Stimulated activated naive CD8-positive, alpha-beta T cell treated with anti-CD3 and anti-CD28 coated beads, Interleukin-15, Interleukin-2, amounts not matched to agents 100 ng/mL and 50 ng/mL, for 24 hours (primary cell): Measurements from ENCODE around the gene P4HB.

Experiments used
- H3K27ac Mint-ChIP-seq: one replicate; pipeline ENCODE4 v1.8.0; 2021; ENCODE audit warnings: mild to moderate bottlenecking, mixed read lengths
- H3K27me3 Mint-ChIP-seq: one replicate; pipeline ENCODE4 v1.8.0; 2021; ENCODE audit warnings: mixed read lengths
- H3K36me3 Mint-ChIP-seq: one replicate; pipeline ENCODE4 v1.8.0; 2021; ENCODE audit warnings: low read depth, mixed read lengths
- H3K4me1 Mint-ChIP-seq: one replicate; pipeline ENCODE4 v1.8.0; 2021; ENCODE audit warnings: low read depth, mixed read lengths
- H3K4me3 Mint-ChIP-seq: one replicate; pipeline ENCODE4 v1.8.0; 2021; ENCODE audit warnings: mild to moderate bottlenecking, mixed read lengths
- H3K9me3 Mint-ChIP-seq: one replicate; pipeline ENCODE4 v1.8.0; 2021; ENCODE audit warnings: mixed read lengths

Gene P4HB

GRCh38 chr17:81885454-81885853 lies 25.1 kb upstream of the P4HB start:
- H3K4me3 Mint-ChIP-seq: no peak overlapping the region
- no peak overlapping the region for H3K27ac Mint-ChIP-seq
- H3K9me3 Mint-ChIP-seq: no peaks in the 10 kb centered on the region
- peaks cover 72% of the 10 kb centered on the region for H3K36me3 Mint-ChIP-seq
- peaks cover 27% of the 10 kb centered on the region for H3K4me1 Mint-ChIP-seq
- no peaks in the 10 kb centered on the region for H3K27me3 Mint-ChIP-seq

DNA sequence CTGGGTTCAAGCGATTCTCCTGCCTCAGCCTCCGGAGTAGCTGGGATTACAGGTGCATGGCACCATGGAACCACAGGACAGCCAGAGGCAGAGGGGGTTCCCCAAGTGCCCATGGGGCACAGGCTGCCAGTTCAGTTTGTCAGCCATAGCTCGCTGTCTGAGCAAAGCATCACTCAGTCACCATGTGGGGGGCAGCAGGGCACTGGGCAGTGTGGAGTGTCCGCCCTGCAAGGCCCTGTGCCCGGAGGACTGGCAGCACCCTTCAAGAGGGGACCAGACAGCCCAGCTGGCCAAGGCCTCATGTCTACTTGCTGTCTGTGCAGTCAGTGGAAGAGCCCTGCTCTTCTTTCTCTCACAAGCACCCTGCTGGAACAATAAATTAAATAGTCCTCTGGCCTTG lies 24.6 kb upstream of the P4HB start:
- Mint-ChIP-seq H3K9me3 (no peaks in the 10 kb centered on the region), H3K27ac (no peak overlapping the region), H3K4me3 (no peak overlapping the region), H3K4me1 (peaks cover 22% of the 10 kb centered on the region), H3K36me3 (peaks cover 67% of the 10 kb centered on the region), H3K27me3 (no peaks in the 10 kb centered on the region)

- no peak overlapping the region for H3K4me3 Mint-ChIP-seq
- H3K9me3 Mint-ChIP-seq: no peaks in the 10 kb centered on the region
- peaks cover 20% of the 10 kb centered on the region for H3K4me1 Mint-ChIP-seq
- no peaks in the 10 kb centered on the region for H3K27me3 Mint-ChIP-seq
- H3K36me3 Mint-ChIP-seq: peaks cover 67% of the 10 kb centered on the region
- H3K27ac Mint-ChIP-seq: no peak overlapping the region
Measured at GRCh38 chr17:81884520-81884919, 24.2 kb upstream of the P4HB start.

GRCh38 chr17:81879121-81879520 lies 18.8 kb upstream of the P4HB start:
- Mint-ChIP-seq H3K27me3 (no peaks in the 10 kb centered on the region), H3K4me1 (peaks cover 7% of the 10 kb centered on the region), H3K9me3 (no peaks in the 10 kb centered on the region), H3K36me3 (peaks cover 39% of the 10 kb centered on the region), H3K4me3 (no peak overlapping the region), H3K27ac (no peak overlapping the region)

- H3K36me3 Mint-ChIP-seq: peaks cover 37% of the 10 kb centered on the region
- no peak overlapping the region for H3K4me3 Mint-ChIP-seq
- H3K27me3 Mint-ChIP-seq: no peaks in the 10 kb centered on the region
- H3K27ac Mint-ChIP-seq: no peak overlapping the region
- no peaks in the 10 kb centered on the region for H3K9me3 Mint-ChIP-seq
- peaks cover 14% of the 10 kb centered on the region for H3K4me1 Mint-ChIP-seq
Measured at GRCh38 chr17:81878294-81878693, 18.0 kb upstream of the P4HB start.

GRCh38 chr17:81877569-81877968 lies 17.2 kb upstream of the P4HB start:
- no peaks in the 10 kb centered on the region for H3K27me3 Mint-ChIP-seq
- H3K4me1 Mint-ChIP-seq: peaks cover 22% of the 10 kb centered on the region
- no peak overlapping the region for H3K4me3 Mint-ChIP-seq
- H3K36me3 Mint-ChIP-seq: peaks cover 35% of the 10 kb centered on the region
- H3K27ac Mint-ChIP-seq: no peak overlapping the region
- no peaks in the 10 kb centered on the region for H3K9me3 Mint-ChIP-seq

DNA sequence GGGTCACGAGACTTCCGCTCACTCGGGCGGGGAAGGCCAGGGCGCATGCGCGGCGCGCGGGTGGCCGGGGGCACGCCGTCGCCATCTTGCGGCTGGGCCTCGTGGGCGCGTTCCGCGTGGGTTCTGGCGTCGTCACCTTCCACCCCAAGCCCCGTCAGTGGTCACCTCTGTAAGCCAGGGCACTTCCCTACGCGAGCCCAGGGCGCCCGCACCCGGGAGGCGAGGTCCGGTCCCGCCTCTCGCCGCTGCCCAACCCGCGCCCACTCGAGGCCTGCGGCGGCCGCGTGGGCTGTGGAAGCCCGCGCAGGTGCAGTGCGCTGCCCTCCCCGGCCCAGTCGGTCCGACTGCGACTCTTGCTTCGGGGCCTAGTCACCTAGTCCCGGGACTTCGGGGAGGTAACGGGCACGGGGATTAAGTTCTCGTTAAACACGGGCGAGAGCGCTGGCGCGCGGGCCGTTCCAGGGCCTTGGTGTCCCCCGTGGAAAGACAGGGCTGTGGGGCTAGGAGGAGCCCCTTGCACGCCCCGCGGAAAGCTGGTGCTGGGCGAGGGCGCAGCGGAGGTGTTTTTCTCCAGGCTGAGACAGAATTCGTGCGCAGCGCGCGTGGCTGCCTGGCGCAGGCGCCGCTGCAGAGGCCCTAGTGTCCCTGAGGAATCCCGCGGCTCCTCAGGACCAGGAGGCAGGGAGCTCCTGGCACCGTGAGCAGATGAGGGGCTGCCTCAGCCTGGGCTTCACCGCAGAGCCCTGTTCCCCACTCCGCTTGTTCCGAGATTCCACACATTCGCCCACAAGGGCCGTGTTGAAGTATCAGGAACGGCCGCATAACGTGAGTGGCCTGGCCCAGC lies 11.3 kb upstream of the P4HB start:
- Mint-ChIP-seq H3K9me3 (no peaks in the 10 kb centered on the region), H3K4me1 (peaks cover 56% of the 10 kb centered on the region), H3K4me3 (peak overlapping the region; percentile 86), H3K27me3 (no peaks in the 10 kb centered on the region), H3K27ac (peak overlapping the region; percentile 95), H3K36me3 (peaks cover 23% of the 10 kb centered on the region)

DNA sequence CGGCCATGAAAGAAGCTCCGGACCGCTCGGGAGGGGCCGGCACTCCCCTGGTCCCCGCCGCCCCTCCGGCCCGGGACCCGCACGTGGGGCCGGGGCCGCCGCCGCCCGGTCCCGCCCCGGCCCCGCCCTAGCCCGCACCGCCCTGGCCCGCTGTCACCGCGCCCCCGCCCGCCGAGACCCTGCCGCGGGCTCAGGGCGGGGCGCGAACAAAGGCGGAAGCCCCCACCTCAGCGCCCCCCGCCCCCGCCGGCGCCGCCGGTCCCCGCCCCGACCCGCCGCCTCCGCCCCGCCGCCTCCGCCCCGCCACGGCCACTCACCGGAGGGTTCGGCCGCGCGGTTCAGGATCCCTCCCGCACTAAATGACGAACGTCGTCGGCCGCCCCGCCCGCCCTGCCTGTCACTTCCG lies 10.6 kb upstream of the P4HB start, which contains the start of gene ARHGDIA:
Gene ARHGDIA, minus strand, starts transcription at position 357 of the 406 bp plus-strand sequence. CDS start 1,407 bp downstream, outside the sequence.
- H3K27me3 Mint-ChIP-seq: no peaks in the 10 kb centered on the region
- H3K36me3 Mint-ChIP-seq: peaks cover 23% of the 10 kb centered on the region
- H3K4me1 Mint-ChIP-seq: peaks cover 58% of the 10 kb centered on the region
- H3K9me3 Mint-ChIP-seq: no peaks in the 10 kb centered on the region
- H3K27ac Mint-ChIP-seq: peak within 1 kb of the TSS; percentile 95
- peak within 1 kb of the TSS; percentile 91 for H3K4me3 Mint-ChIP-seq

DNA sequence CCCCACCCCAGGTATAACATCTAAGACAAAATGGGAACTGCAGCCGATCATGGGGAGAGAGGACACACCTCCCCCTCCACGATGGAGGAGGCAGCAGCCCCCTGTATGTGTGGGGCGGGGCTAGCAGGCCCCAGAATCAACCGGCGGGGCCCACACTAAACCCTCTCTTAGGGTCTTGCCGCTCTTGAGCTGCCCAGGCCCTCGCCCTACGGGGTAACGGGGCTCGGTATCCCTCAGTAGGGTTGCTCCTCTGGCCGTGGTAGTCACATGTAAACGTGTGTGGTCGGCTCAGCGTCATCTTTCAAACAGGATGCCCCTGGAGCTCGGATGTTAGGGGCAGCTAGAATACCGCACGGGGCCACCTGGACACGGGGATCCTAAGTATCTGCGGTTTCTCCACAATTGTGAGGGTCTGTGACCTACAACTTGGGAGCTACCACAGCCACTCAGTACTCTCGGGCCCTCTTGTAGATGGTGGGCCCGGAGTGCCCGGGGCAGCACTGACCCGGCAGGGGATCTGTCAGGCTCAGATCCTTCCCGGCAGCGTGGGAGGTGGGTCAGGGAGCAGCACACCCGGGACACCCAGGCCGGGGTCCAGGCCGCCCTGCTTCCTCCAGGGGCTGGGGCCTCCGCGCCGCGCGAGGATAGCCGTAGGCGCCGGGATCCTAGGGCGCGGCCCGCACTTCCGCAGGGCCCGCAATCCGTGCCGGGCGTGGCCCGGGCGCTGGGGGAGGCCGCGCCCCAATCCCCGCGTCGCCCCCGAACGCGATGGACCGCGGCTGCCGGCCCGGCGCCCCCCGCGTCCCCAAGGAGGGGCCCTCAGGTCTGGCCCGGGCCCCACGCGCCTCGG lies 10.0 kb upstream of the P4HB start:
- peak overlapping the region; percentile 91 for H3K27ac Mint-ChIP-seq
- H3K27me3 Mint-ChIP-seq: no peaks in the 10 kb centered on the region
- peaks cover 63% of the 10 kb centered on the region for H3K4me1 Mint-ChIP-seq
- H3K4me3 Mint-ChIP-seq: peak overlapping the region; percentile 91
- H3K9me3 Mint-ChIP-seq: no peaks in the 10 kb centered on the region
- H3K36me3 Mint-ChIP-seq: peaks cover 23% of the 10 kb centered on the region

DNA sequence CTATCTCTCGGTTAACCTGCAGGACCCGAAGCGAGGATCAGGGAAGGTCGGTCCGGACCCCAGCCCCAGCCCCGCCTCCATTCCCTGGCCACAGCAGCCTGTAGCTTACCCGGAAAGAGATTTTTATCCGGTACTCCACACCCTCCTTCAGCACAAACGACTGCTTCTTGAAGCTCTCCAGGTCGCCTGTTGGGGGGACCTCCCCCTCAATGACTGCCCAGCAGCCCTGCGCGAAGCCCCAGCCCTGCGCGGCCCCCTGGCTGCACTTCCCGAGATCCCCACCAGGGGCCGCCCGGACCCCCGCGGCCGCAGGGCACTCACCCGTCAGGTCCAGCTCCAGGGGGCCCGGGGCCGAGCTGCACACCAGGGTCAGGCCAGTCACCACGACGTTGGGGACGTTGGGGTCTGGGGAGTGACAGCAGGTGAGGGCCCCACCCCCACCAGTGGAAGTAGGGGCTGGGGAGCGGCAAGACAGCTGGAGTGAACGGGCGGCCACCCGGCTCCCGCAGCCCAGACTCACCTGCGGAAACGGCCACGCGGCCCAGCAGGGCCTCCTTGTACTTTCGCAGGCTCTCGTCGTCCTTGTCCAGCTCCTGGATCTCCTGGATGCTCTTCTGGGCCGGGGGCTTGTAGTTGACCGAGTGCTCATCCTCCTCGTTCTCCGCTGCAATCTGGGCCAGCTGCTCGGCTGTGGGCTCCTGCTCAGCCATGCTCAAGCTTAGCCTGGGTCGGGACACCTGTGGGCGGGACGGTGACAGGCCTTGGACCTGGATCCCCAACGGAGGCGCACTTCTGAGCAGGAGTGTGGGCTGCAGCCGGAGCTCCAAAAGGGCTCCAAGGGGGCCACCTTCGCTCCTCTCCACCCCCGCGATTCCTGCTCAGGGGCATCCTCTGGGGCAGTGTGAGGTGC lies 9.1 kb upstream of the P4HB start:
- H3K27ac Mint-ChIP-seq: peak overlapping the region; percentile 91
- no peaks in the 10 kb centered on the region for H3K9me3 Mint-ChIP-seq

GRCh38 chr17:81868674-81869220 lies 8.4 kb upstream of the P4HB start:
- H3K27ac Mint-ChIP-seq: peak overlapping the region; percentile 79
- no peaks in the 10 kb centered on the region for H3K9me3 Mint-ChIP-seq
- H3K4me3 Mint-ChIP-seq: peak overlapping the region; percentile 91
- peaks cover 28% of the 10 kb centered on the region for H3K36me3 Mint-ChIP-seq
- H3K4me1 Mint-ChIP-seq: peaks cover 56% of the 10 kb centered on the region
- H3K27me3 Mint-ChIP-seq: no peaks in the 10 kb centered on the region

More for the DNA sequence above, 9.1 kb upstream of the P4HB start:
- Mint-ChIP-seq H3K27me3 (no peaks in the 10 kb centered on the region), H3K4me1 (peaks cover 60% of the 10 kb centered on the region), H3K4me3 (peak overlapping the region; percentile 91), H3K36me3 (peaks cover 23% of the 10 kb centered on the region)

DNA sequence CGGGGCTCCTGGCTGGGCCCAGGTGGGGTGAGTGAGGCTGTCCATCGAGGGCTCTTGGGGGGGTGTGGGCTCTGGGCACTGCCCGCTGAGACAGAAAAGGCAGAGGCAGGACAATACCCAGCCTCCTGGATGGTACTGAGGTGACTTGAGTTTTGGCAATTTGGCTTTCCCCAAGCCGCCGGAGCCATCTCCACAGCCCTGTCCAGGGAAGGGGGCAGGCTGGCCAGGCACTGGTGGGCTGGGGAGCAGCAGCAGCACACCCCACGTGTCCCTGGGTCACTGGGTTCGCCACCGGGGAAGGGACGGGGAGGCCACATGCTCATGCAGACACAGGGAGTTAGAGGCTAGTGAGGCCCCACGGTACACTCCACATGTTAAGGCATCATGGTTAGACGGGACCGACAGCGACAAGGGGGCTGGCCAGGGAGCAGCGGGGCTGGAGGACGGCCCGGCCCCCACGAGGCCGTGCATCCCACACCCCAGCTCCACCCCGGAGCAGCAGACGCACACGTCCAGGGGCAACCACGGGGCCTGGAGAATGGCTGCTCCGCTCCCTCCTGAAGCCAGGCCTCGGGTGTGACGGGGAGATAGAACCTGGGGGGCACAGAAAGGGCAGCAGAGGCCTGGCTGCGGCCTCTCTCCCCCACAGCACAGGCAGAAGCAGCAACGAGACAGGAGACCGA lies 7.8 kb upstream of the P4HB start:
- Mint-ChIP-seq H3K4me1 (peaks cover 58% of the 10 kb centered on the region), H3K36me3 (peaks cover 34% of the 10 kb centered on the region), H3K27me3 (no peaks in the 10 kb centered on the region), H3K9me3 (no peaks in the 10 kb centered on the region), H3K27ac (peak overlapping the region; percentile 87), H3K4me3 (peak overlapping the region; percentile 61)

DNA sequence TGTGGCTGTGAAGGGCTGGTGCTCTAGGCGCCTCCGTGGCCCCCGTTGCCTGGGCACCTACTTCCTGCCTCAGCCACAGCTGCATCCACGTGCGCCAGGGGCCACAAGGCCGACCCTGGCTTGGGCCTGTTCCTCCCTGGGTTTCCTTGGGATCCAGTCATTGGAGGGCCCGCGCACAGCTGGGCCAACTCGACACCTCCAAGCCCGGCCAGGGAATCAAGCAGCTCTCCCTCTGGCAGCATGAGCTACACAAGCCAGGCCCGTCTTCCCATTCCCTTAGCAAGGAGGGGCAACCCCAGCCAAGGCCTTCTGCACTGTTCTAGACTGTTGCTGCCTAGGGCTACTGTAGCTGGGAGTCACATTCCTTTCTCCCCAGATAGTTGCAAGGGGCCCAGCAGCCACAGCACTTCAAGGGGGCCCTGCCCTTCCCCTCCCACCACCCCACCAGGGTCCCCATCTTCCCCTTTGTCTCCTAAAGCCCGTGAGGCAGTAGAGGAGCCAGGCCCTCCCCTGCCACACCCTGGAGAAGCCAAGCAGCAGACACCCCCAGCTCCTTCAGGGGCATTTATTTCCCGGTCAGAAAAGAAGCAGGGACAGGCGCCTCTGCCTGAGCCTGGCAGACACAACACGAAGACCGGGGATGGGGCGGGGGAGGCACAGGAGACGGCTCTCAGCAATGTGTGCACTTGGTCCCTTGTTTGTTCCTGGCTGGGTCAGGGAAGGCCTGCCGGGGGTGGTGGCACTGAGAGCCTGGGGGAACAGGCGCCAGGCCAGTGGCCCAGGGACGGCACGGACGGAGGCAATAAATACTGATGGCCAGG lies 7.0 kb upstream of the P4HB start:
- H3K9me3 Mint-ChIP-seq: no peaks in the 10 kb centered on the region
- peak overlapping the region; percentile 43 for H3K4me3 Mint-ChIP-seq
- H3K4me1 Mint-ChIP-seq: peaks cover 57% of the 10 kb centered on the region
- H3K27ac Mint-ChIP-seq: peak overlapping the region; percentile 87
- H3K36me3 Mint-ChIP-seq: peaks cover 40% of the 10 kb centered on the region
- H3K27me3 Mint-ChIP-seq: no peaks in the 10 kb centered on the region
